ENCODE results near the gene SFT2D1.
"Not testable (repeated sequence)": the region's sequence is repeated elsewhere in the genome, so short reads cannot be mapped to it uniquely, and the experiment has no call there.

Gene SFT2D1

GRCh38 chr6:166365221-166365620 is 22.9 kb upstream of the SFT2D1 start:
- in situ Hi-C loops (cut with MboI; ENCODE audit: low sequenced_read_pairs): no loop called here

GRCh38 chr6:166364456-166364855 is 22.1 kb upstream of the SFT2D1 start:
- in situ Hi-C loops (cut with MboI; ENCODE audit: low sequenced_read_pairs): no loop called here

GRCh38 chr6:166362427-166362826 is 20.1 kb upstream of the SFT2D1 start:
- in situ Hi-C loops (cut with MboI; ENCODE audit: low sequenced_read_pairs): not testable (repeated sequence)

GRCh38 chr6:166361077-166361429 is 18.7 kb upstream of the SFT2D1 start:
- in situ Hi-C loops (cut with MboI; ENCODE audit: low sequenced_read_pairs): no loop called here

GRCh38 chr6:166360243-166361076 is 18.1 kb upstream of the SFT2D1 start:
- in situ Hi-C loops (cut with MboI; ENCODE audit: low sequenced_read_pairs): no loop called here

- in situ Hi-C loops (cut with MboI; ENCODE audit: low sequenced_read_pairs): no loop called here
Observed at GRCh38 chr6:166355552-166355951, 13.2 kb upstream of the SFT2D1 start.

- in situ Hi-C loops (cut with MboI; ENCODE audit: low sequenced_read_pairs): no loop called here
Observed at GRCh38 chr6:166354965-166355364, 12.6 kb upstream of the SFT2D1 start.

GRCh38 chr6:166354143-166354542 is 11.8 kb upstream of the SFT2D1 start:
- in situ Hi-C loops (cut with MboI; ENCODE audit: low sequenced_read_pairs): no loop called here

GRCh38 chr6:166353507-166353906 is 11.2 kb upstream of the SFT2D1 start:
- in situ Hi-C loops (cut with MboI; ENCODE audit: low sequenced_read_pairs): no loop called here

- in situ Hi-C loops (cut with MboI; ENCODE audit: low sequenced_read_pairs): no loop called here
Observed at GRCh38 chr6:166352923-166353322, 10.6 kb upstream of the SFT2D1 start.

GRCh38 chr6:166351715-166352285 is 9.5 kb upstream of the SFT2D1 start:
- in situ Hi-C loops (cut with MboI; ENCODE audit: low sequenced_read_pairs): no loop called here

- in situ Hi-C loops (cut with MboI; ENCODE audit: low sequenced_read_pairs): no loop called here
Observed at GRCh38 chr6:166348305-166348949, 6.1 kb upstream of the SFT2D1 start.

GRCh38 chr6:166346965-166347364 is 4.6 kb upstream of the SFT2D1 start:
- in situ Hi-C loops (cut with MboI; ENCODE audit: low sequenced_read_pairs): no loop called here

GRCh38 chr6:166346449-166346848 is 4.1 kb upstream of the SFT2D1 start:
- in situ Hi-C loops (cut with MboI; ENCODE audit: low sequenced_read_pairs): no loop called here

GRCh38 chr6:166345672-166346071 is 3.3 kb upstream of the SFT2D1 start:
- in situ Hi-C loops (cut with MboI; ENCODE audit: low sequenced_read_pairs): not testable (repeated sequence)

GRCh38 chr6:166344921-166345320 is 2.6 kb upstream of the SFT2D1 start:
- in situ Hi-C loops (cut with MboI; ENCODE audit: low sequenced_read_pairs): not testable (repeated sequence)

GRCh38 chr6:166344240-166344639 is 1.9 kb upstream of the SFT2D1 start:
- in situ Hi-C loops (cut with MboI; ENCODE audit: low sequenced_read_pairs): no loop called here

GRCh38 chr6:166343150-166343487 is 774 bp upstream of the SFT2D1 start:
- in situ Hi-C loops (cut with MboI; ENCODE audit: low sequenced_read_pairs): no loop called here

- in situ Hi-C loops (cut with MboI; ENCODE audit: low sequenced_read_pairs): no loop called here
Observed at GRCh38 chr6:166341977-166342348, 382 bp downstream of the SFT2D1 start.

GRCh38 chr6:166341464-166341863 is 881 bp downstream of the SFT2D1 start:
- in situ Hi-C loops (cut with MboI; ENCODE audit: low sequenced_read_pairs): no loop called here

GRCh38 chr6:166338854-166339253 is 3.5 kb downstream of the SFT2D1 start:
- in situ Hi-C loops (cut with MboI; ENCODE audit: low sequenced_read_pairs): no loop called here

GRCh38 chr6:166336847-166337246 is 5.5 kb downstream of the SFT2D1 start:
- in situ Hi-C loops (cut with MboI; ENCODE audit: low sequenced_read_pairs): no loop called here
